Epithelial cell of proximal tubule (primary cell): Measurements from ENCODE around the gene TMEM203. TPM values are rescaled to one million over a fixed set of nuclear protein-coding genes. Genes with fewer than 3 reads are reported as not detected.
"Not testable (repeated sequence)": the region's sequence is repeated elsewhere in the genome, so short reads cannot be mapped to it uniquely, and the experiment has no call there.

ENCODE experiments used
- DNase-seq: peaks from one replicate; pipeline ENCODE4 v3.0.0-alpha.2; 2011; ENCODE audit warnings: low read depth
- H3K4me3 ChIP-seq: 2 replicates; pipeline ENCODE4 v1.5.1; 2011; ENCODE audit warnings: low read depth, mild to moderate bottlenecking, low read length
- CTCF ChIP-seq: conservative IDR thresholded peaks from 2 replicates; pipeline ENCODE4 v1.5.1; 2012; ENCODE audit warnings: low read depth, mild to moderate bottlenecking, low read length
- total RNA-seq: library from RNA; depleted of rRNA; stranded (reverse); fragments of >200 nt; gene quantifications from 2 replicates; pipeline ENCODE4 v1.2.3, GENCODE V29; 2015

Gene TMEM203
- total RNA-seq, 1 donor from 2014 or later: 39.4 TPM

- peak; percentile 16 for TF ChIP-seq CTCF
- DNase-seq: no peak
- peak overlapping the region; percentile 93 for H3K4me3 ChIP-seq
Observed at GRCh38 chr9:137243626-137244485, 38.4 kb upstream of the TMEM203 start.

GRCh38 chr9:137243266-137243625, 37.8 kb upstream of the TMEM203 start:
- H3K4me3 ChIP-seq: peak overlapping the region; percentile 93
- not testable (repeated sequence) for DNase-seq

- peak overlapping the region; percentile 93 for H3K4me3 ChIP-seq
- no peak for DNase-seq
- no peak for TF ChIP-seq CTCF
Observed at GRCh38 chr9:137242269-137243203, 37.1 kb upstream of the TMEM203 start.

GRCh38 chr9:137241490-137242268, 36.2 kb upstream of the TMEM203 start:
- TF ChIP-seq CTCF: no peak
- no peak for DNase-seq
- H3K4me3 ChIP-seq: peak overlapping the region; percentile 93

- DNase-seq: peak; percentile 98
- TF ChIP-seq CTCF: no peak
- H3K4me3 ChIP-seq: peak within 1 kb of the TSS; percentile 93
Observed at GRCh38 chr9:137240841-137241489, 35.5 kb upstream of the TMEM203 start, which contains the start of gene TUBB4B. Gene TUBB4B (plus strand): TSS chr9:137241287. CDS start chr9:137241361, 74 bp downstream.

GRCh38 chr9:137240318-137240840, 34.9 kb upstream of the TMEM203 start:
- peak; percentile 13 for TF ChIP-seq CTCF
- DNase-seq: no peak
- H3K4me3 ChIP-seq: peak overlapping the region; percentile 82

- DNase-seq: not testable (repeated sequence)
- H3K4me3 ChIP-seq: peak overlapping the region; percentile 82
Observed at GRCh38 chr9:137239541-137240200, 34.2 kb upstream of the TMEM203 start.
